HG02943 (cell line): ENCODE measurements around the gene HADH.

Source experiments
- ATAC-seq: cut with Tn5 transposase; IDR thresholded peaks from one replicate; pipeline ENCODE4 v1.9.1; 2021; ENCODE audit warnings: mild to moderate bottlenecking, low read depth, moderate library complexity; ENCODE audit not compliant: unreplicated experiment

Gene HADH

DNA sequence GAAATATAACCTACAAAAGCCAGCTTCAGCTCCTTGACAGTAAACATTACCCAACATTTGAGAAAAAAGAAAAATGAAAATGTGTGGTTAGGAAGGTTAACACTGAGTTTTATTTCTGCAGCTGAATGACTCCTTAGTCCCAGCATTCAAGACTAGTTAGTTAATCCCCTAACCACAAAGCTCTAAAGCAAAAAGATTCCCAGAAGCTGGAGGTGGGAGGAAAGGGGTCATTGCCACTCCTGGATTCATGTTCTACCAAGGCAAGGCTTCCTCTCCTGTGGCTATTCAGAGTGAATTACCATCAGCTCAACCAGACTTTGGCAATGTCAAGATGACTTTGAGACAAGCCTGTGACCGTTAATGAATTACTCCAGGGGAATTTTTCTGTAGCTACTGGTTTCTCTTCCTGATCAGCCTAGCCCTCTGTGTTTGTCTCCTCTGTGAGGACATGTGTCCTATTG is 63.6 kb downstream of the HADH start:
- ATAC-seq: peak; percentile 90

DNA sequence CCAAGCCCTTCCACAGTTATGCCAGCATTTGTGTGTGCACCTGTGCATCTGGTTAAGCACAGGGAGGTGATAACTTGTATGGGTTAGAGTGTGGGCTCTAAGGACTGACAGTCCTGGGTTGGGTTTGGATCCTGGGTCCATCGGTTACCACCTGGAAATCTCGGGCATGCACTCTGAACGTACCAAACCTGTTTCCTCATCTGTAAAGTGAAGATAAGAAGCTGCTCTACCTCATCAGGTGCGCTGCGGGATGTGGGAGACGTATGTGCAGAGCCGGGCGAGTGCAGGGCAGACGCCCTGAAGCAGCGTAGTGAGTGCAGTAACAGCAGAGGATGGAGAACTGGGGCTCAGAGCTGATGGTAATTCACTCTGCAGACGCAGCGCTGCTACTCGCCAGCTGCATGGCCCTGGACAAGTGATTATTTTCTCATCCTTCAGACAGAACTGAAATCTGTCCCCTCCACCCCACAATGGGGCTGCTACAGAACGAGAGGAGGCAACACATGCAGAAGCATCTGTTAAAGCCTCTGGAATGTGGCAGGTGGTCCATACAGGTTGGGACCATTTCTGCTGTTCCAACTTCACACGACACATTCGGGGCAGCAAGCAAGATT is 64.4 kb downstream of the HADH start:
- ATAC-seq: no peak

GRCh38 chr4:108055787-108056186 is 66.1 kb downstream of the HADH start:
- no peak for ATAC-seq

DNA sequence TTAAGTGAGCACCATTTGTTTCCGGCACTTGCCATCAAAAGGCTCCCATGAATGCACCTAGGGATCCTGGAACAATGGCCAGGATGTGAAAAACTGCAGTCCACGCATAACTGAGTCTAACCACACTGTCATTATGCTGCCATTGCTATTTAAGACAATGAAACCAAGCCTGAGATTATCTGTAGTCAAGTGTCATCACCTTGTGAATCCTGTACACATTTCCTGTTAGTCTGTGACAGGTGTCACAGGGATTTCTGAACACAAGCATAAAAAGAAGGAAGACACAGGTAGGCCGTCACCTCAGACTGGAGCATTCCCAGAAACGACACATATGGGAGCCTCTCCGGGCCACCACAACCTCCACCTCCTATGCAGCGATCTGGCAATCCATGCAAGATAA is 66.7 kb downstream of the HADH start:
- no peak for ATAC-seq

DNA sequence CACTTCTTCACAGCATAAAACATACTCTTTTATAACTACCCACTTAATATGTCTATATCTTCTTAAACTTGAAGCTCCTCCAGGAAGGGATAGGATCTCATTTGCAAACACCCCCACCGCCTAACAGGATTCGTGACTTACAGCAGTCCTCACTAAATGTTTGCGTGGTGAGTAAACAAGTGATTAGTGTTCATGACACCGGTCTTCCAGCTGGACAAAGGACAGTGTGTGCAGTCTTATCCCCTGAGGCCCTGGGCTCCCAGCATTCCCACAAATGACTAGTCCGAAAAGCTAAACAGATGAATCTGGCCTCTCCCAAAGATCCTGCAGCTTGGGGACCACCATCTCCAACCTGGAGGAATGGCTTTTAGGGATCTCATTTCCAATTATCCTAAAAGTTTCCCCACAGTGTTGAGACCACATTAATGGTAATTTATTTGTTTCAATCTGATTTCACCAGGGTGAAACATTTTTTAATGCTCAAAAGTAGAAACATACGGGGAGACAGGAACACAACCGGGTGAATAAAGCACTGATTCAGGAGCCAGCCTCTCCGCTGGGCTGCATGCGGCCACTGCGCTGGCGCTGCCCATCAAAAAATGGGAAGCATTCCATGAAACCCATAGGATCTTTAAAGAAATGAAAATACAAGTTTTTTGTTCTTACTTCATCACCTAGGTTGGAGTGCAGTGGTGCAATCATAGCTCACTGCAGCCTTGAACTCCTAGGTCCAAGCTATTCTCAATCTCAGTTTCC is 69.2 kb downstream of the HADH start:
- ATAC-seq: no peak

DNA sequence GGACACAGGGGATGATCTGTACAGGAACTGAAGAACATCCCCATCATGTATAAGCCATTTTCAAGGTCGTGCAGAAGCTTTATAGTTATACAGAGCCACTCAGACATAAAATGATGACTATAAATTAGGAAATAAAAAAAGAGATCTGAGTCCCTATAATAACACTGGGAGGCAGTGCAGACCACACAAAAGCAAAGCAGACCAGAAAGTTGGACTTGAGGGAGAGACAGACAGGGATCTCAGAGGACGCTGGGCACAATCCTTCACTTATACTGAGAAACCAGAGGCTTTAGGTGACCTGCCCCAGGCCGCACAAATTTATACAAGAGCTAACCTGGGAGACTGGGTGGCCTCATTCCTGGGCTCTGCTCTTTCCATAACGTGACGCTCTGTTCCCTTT is 70.5 kb downstream of the HADH start:
- ATAC-seq: no peak

DNA sequence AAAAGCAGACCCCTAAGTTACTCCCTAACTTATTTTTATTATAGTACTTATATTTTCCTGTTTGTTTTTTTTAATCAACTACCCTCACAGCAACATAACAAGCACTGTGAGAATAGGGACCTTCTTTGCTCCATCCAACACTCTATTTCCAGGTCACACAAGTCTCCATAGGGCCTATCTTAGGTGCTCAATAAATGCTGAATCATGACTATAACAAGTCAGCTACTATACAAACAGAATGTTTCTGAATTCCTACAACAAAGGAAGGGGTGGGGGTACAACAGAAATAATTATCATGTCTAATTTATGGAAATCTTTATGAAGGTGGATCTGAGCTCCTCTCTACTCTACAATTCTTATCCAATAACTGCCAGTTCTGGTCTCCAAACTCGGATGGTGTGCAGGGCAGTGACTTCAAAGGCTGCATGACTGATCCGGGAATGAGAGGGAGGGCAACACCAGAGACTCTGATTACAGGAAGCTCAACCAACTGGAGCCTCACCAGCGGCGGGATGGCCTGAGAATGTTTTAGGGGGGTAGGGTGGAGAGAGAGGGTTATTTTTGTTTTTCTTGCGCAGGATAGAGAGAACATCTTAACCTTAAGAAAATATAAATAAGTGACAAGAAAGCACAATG is 71.1 kb downstream of the HADH start:
- no peak for ATAC-seq

GRCh38 chr4:108068442-108068841 is 78.8 kb downstream of the HADH start:
- no peak for ATAC-seq

DNA sequence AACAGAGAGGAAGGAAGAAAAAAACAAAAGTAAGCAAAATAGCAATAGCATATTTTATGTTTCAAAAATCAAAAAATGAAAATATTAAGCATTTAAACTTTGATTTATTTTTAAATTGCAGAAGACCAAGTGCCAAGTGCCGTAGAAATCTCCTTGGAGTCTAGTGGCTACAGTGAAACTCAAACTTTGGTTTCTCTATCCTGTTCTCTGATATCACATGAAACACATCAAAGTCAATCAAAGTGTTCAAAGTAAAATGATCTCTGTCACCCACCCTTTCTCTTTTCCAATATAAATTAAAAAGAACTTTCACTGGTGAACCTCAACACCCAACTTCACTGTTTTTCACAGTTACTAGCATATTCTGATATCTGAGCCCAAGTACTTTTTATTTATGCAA is 81.1 kb downstream of the HADH start:
- ATAC-seq: no peak

- ATAC-seq: peak; percentile 83
These were observed 82.6 kb downstream of the HADH start for GRCh38 chr4:108072300-108072699.

DNA sequence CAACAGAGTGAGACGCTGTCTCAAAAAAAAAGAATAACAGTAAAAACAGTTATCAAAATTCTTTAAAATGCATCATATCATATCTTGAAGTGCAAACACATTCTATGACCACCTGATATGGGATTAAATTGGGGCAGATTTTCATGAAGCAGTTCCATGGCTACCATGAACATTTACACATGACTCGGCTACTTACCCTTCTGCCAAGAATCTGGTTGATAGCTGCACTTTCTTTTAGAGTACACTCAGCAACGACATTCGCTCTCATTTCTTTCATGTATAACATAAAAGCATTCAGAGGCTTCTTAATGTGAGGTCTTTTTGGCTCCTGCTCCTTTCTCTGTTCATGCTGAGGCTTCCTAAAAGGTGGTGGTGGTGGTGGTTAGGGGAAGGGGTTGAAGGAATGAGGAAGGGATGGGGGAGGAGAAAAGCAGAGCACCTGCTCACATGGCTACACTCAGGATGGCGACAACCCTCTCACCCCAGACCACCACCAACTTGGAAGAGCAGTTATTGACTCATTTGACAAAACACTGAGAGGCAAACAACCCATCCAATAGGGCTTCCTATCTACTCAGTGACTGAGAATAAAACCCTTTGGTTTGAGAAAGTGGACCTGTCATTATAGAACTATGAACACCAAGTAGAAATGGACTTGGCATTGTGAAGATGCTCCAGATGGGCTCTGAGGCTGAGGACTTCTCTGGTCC is 88.5 kb downstream of the HADH start:
- ATAC-seq: no peak

GRCh38 chr4:108080747-108081146 is 91.1 kb downstream of the HADH start:
- ATAC-seq: no peak

DNA sequence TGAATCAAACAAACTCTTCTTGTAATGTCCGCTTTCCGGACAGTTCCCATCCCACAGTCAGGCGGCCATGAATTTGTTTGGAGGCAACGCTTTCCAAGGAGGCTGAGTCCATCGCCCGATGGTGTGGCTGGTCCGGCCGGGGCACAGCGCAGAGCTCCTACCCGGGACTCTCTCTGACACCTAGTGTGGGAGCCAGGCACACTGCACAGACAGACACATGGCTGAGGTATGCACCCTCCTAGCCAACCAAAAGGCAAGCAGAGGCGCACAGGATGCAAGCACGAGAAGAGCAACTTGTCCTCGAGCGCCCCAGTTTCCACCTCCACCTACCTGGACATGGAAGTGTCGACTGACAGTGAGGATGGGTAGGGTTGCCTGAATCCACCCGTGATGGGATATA is 91.6 kb downstream of the HADH start:
- no peak for ATAC-seq
